Measurements from ENCODE around the gene MFSD12. TPM values are rescaled to one million over a fixed set of nuclear protein-coding genes. Genes with fewer than 3 reads are reported as not detected.

Gene MFSD12
- polyA plus RNA-seq, 3 donors: 47.9 to 150 (median 55.5) TPM

- peaks cover 59% of the 10 kb centered on the region for H3K4me1 Mint-ChIP-seq
- peaks cover 0 to 4% (median 0%) of the 10 kb centered on the region in 3 donors for H3K27me3 Mint-ChIP-seq (ENCODE audit: low read depth in 3 of 3)
- H3K9me3 ChIP-seq (replicated peaks in 1 of 2; ENCODE audit: control insufficient read depth in 1 of 2, insufficient read depth in 1 of 2, low read length in 2 of 2): no peaks in the 10 kb centered on the region
- H3K79me2 ChIP-seq (ENCODE audit: insufficient read depth, low read length): peaks cover 63% of the 10 kb centered on the region
- H3K4me1 ChIP-seq (ENCODE audit: control insufficient read depth in 1 of 2, insufficient read depth in 2 of 2, low read length in 2 of 2): peaks cover 62 to 68% of the 10 kb centered on the region in 2 donors
- TF ChIP-seq CTCF (IDR thresholded peaks at IDR 0.05): no peak
- peaks cover 0 to 3% of the 10 kb centered on the region in 2 donors for H3K36me3 ChIP-seq (replicated peaks in 1 of 2; ENCODE audit: control insufficient read depth in 1 of 2, insufficient read depth in 2 of 2, low read length in 2 of 2)
- peak overlapping the region; percentile 88 to 96 for H3K27ac ChIP-seq (ENCODE audit: low read depth in 1 of 2, low read length in 2 of 2)
- peak overlapping the region; percentile 86 to 98 (median 89) for H3K4me3 ChIP-seq (replicated peaks in 1 of 3; ENCODE audit: low read depth in 2 of 3, low read length in 3 of 3)
- peak overlapping the region; percentile 100 for H3K4me3 Mint-ChIP-seq
- H4K20me1 ChIP-seq (ENCODE audit: insufficient read depth, low read length): peaks cover 18% of the 10 kb centered on the region
- intact Hi-C loops (cut with micrococcal nuclease): loop anchor here (2.0 to 5.0 kb wide), 3 partner anchors 17 to 71 kb away; partner anchors contain the start of genes HMG20B (in 2 of the 2), CACTIN (in 1 of the 2) and FZR1 (in 1 of the 2)
- H3K27me3 ChIP-seq (ENCODE audit: control insufficient read depth in 2 of 2, insufficient read depth in 2 of 2, low read length in 2 of 2): no peaks in the 10 kb centered on the region
- H3K9ac ChIP-seq (ENCODE audit: insufficient read depth, low read length, poor library complexity, severe bottlenecking): peak overlapping the region; percentile 94
- peak overlapping the region; percentile 35 to 98 (median 95) for H3K27ac Mint-ChIP-seq
- DNase-seq: no peak
- H3K4me2 ChIP-seq (replicated peaks; ENCODE audit: extremely low read depth, low read length, poor library complexity, severe bottlenecking): peak overlapping the region; percentile 98
- peaks cover 15% of the 10 kb centered on the region in 2 donors for H3K36me3 Mint-ChIP-seq
- peaks cover 0 to 2% (median 0%) of the 10 kb centered on the region in 7 donors for H3K9me3 Mint-ChIP-seq
- no peak overlapping the region for H2AFZ ChIP-seq (ENCODE audit: insufficient read depth, low read depth, low read length, poor library complexity, severe bottlenecking)
- 80% methylated on average over 12 of the region's 15 CpGs for WGBS (ENCODE audit: insufficient coverage)
These were observed 1.5 kb downstream of the MFSD12 start for GRCh38 chr19:3555653-3556422.

- TF ChIP-seq CTCF (IDR thresholded peaks at IDR 0.05): no peak
- Mint-ChIP-seq H3K27me3 (ENCODE audit: low read depth in 3 of 3) (peaks cover 0 to 1% (median 0%) of the 10 kb centered on the region in 3 donors), H3K36me3 (peaks cover 21 to 25% of the 10 kb centered on the region in 2 donors), H3K4me1 (peaks cover 62% of the 10 kb centered on the region), H3K27ac (peak overlapping the region; percentile 78 to 97 (median 91)), H3K4me3 (peak overlapping the region; percentile 100), H3K9me3 (peaks cover 0 to 2% (median 0%) of the 10 kb centered on the region in 7 donors)
- H3K4me3 ChIP-seq (replicated peaks in 1 of 3; ENCODE audit: low read depth in 2 of 3, low read length in 3 of 3): peak overlapping the region in 2 of 3 experiments; percentile 6 to 98
- H3K4me1 ChIP-seq (ENCODE audit: control insufficient read depth in 1 of 2, insufficient read depth in 2 of 2, low read length in 2 of 2): peaks cover 68 to 75% of the 10 kb centered on the region in 2 donors
- peaks cover 67% of the 10 kb centered on the region for H3K79me2 ChIP-seq (ENCODE audit: insufficient read depth, low read length)
- WGBS (ENCODE audit: insufficient coverage): 53% methylated on average over 13 of the region's 21 CpGs
- no peak overlapping the region for H3K9ac ChIP-seq (ENCODE audit: insufficient read depth, low read length, poor library complexity, severe bottlenecking)
- H3K27me3 ChIP-seq (ENCODE audit: control insufficient read depth in 2 of 2, insufficient read depth in 2 of 2, low read length in 2 of 2): no peaks in the 10 kb centered on the region
- H3K4me2 ChIP-seq (replicated peaks; ENCODE audit: extremely low read depth, low read length, poor library complexity, severe bottlenecking): peak overlapping the region; percentile 98
- H3K9me3 ChIP-seq (replicated peaks in 1 of 2; ENCODE audit: control insufficient read depth in 1 of 2, insufficient read depth in 1 of 2, low read length in 2 of 2): no peaks in the 10 kb centered on the region
- peaks cover 18% of the 10 kb centered on the region for H4K20me1 ChIP-seq (ENCODE audit: insufficient read depth, low read length)
- intact Hi-C loops (cut with micrococcal nuclease): loop anchor here (5.0 kb wide), 2 partner anchors 47 to 73 kb away; partner anchors contain the start of genes FZR1 (in 2 of the 2) and CACTIN (in 1 of the 2)
- peak overlapping the region; percentile 75 to 88 for H3K27ac ChIP-seq (ENCODE audit: low read depth in 1 of 2, low read length in 2 of 2)
- H2AFZ ChIP-seq (ENCODE audit: insufficient read depth, low read depth, low read length, poor library complexity, severe bottlenecking): no peak overlapping the region
- H3K36me3 ChIP-seq (replicated peaks in 1 of 2; ENCODE audit: control insufficient read depth in 1 of 2, insufficient read depth in 2 of 2, low read length in 2 of 2): peaks cover 3 to 12% of the 10 kb centered on the region in 2 donors
- DNase-seq: peak in 2 of 3 donors; percentile 46 to 51
These were observed 2.9 kb downstream of the MFSD12 start for GRCh38 chr19:3554254-3555083.
